ENCODE results near the gene MAGI1. TPM values are rescaled to one million over a fixed set of nuclear protein-coding genes. Genes with fewer than 3 reads are reported as not detected.
"Not testable (repeated sequence)": the region's sequence is repeated elsewhere in the genome, so short reads cannot be mapped to it uniquely, and the experiment has no call there.

Gene MAGI1
- total RNA-seq, 4 donors from 2014 or later = 7.6 to 42.9 (median 37.0) TPM

DNA sequence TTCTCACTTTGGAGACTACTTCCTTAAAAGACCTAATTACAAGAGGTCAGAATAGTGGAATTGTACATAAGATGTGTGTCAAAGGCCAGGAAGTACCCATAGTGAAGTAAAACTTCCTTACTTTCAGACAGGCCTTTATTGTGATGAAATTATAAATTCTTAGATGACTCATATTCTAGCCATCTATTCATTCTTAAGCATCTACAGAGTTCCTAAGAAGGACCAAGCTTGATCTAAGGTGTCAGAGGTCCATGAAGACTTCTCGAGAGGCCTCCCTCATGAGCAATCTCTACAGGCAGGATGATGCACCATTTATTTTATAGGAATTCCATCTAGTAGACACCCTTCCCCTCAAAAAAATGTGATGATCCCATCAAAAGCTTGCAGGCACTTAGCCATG, 493.3 kb downstream of the MAGI1 start:
- no peaks in the 10 kb centered on the region for H3K27me3 ChIP-seq
- H3K27ac ChIP-seq = no peak overlapping the region
- TF ChIP-seq, protein P1, sequence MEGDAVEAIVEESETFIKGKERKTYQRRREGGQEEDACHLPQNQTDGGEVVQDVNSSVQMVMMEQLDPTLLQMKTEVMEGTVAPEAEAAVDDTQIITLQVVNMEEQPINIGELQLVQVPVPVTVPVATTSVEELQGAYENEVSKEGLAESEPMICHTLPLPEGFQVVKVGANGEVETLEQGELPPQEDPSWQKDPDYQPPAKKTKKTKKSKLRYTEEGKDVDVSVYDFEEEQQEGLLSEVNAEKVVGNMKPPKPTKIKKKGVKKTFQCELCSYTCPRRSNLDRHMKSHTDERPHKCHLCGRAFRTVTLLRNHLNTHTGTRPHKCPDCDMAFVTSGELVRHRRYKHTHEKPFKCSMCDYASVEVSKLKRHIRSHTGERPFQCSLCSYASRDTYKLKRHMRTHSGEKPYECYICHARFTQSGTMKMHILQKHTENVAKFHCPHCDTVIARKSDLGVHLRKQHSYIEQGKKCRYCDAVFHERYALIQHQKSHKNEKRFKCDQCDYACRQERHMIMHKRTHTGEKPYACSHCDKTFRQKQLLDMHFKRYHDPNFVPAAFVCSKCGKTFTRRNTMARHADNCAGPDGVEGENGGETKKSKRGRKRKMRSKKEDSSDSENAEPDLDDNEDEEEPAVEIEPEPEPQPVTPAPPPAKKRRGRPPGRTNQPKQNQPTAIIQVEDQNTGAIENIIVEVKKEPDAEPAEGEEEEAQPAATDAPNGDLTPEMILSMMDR (IDR thresholded peaks at IDR 0.05) = no peak
- TF ChIP-seq POLR2A (IDR thresholded peaks at IDR 0.05) = no peak
- DNase-seq = no peak
- H3K4me3 ChIP-seq = no peak overlapping the region
- no peaks in the 10 kb centered on the region for H3K4me1 ChIP-seq
- H3K9me3 ChIP-seq = no peaks in the 10 kb centered on the region
- intact Hi-C loops (cut with DNase I; ENCODE audit: low total_unique reads) = no loop called here
- H3K36me3 ChIP-seq = no peaks in the 10 kb centered on the region

GRCh38 chr3:65543391-65543790, 495.3 kb downstream of the MAGI1 start:
- intact Hi-C loops (cut with DNase I; ENCODE audit: low total_unique reads); H3K9me3 ChIP-seq; DNase-seq: not testable (repeated sequence)

DNA sequence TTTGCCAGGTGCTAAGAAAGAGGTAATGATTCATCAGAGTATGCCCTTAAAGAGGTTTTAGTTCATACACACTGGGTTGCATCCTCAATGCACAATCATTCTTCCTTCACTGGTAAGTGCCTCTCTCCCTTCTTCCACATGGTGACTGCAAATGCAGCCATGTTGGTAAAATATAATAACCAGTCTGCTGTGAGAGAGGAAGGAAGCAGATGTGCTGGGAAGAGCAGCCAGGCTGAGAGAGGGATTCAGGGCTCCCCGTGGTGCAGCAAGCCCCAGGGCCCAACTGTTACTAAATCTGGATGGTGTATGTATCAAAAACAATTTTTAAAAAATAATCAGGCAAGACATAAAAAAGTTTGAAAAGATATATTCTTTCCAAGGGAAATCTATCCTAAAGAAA, 498.1 kb downstream of the MAGI1 start:
- H3K27me3 ChIP-seq = no peaks in the 10 kb centered on the region
- H3K27ac ChIP-seq = no peak overlapping the region
- intact Hi-C loops (cut with DNase I; ENCODE audit: low total_unique reads) = no loop called here
- no peaks in the 10 kb centered on the region for H3K9me3 ChIP-seq
- no peak overlapping the region for H3K4me3 ChIP-seq
- no peaks in the 10 kb centered on the region for H3K36me3 ChIP-seq
- no peaks in the 10 kb centered on the region for H3K4me1 ChIP-seq
- TF ChIP-seq, protein P1 (IDR thresholded peaks at IDR 0.05) = no peak
- TF ChIP-seq POLR2A (IDR thresholded peaks at IDR 0.05) = no peak
- DNase-seq = no peak

More at GRCh38 chr3:65543391-65543790, 495.3 kb downstream of the MAGI1 start:
- not testable (repeated sequence) for H3K27ac ChIP-seq, H3K4me3 ChIP-seq, H3K36me3 ChIP-seq, H3K27me3 ChIP-seq, H3K4me1 ChIP-seq

- Histone ChIP-seq H3K9me3 (no peaks in the 10 kb centered on the region), H3K27ac (no peak overlapping the region), H3K27me3 (no peaks in the 10 kb centered on the region), H3K4me1 (no peaks in the 10 kb centered on the region), H3K4me3 (no peak overlapping the region), H3K36me3 (no peaks in the 10 kb centered on the region)
- no peak for DNase-seq
- intact Hi-C loops (cut with DNase I; ENCODE audit: low total_unique reads) = no loop called here
- no peak for TF ChIP-seq POLR2A (IDR thresholded peaks at IDR 0.05)
- TF ChIP-seq, protein P1 (IDR thresholded peaks at IDR 0.05) = no peak
These were observed 499.1 kb downstream of the MAGI1 start for GRCh38 chr3:65539616-65540015.

- no peaks in the 10 kb centered on the region for H3K9me3 ChIP-seq
- no peak for DNase-seq
- TF ChIP-seq, protein P1 (IDR thresholded peaks at IDR 0.05) = no peak
- TF ChIP-seq POLR2A (IDR thresholded peaks at IDR 0.05) = no peak
- no peak overlapping the region for H3K27ac ChIP-seq
- intact Hi-C loops (cut with DNase I; ENCODE audit: low total_unique reads) = no loop called here
- H3K4me1 ChIP-seq = no peaks in the 10 kb centered on the region
- H3K27me3 ChIP-seq = no peaks in the 10 kb centered on the region
- no peaks in the 10 kb centered on the region for H3K36me3 ChIP-seq
- H3K4me3 ChIP-seq = no peak overlapping the region
These were observed 500.6 kb downstream of the MAGI1 start for GRCh38 chr3:65538101-65538500.

DNA sequence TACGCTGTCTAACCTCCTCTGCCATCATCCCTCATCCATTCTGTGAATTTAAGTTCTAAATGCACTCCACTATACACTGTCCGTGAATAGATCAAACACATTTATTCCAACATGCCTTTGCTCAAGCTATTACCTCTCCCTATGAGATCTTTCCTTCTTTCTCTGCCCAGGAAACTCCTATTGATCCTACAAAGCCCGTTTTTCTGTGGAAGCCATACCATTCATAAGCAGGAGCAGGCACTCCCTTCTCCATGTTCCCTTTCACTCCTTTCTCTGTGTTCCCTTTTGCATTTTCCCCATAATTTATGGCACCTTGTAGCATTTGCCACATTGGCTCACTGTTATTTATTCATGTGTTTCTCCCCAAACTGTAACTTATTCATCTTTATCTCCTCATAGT, 501.6 kb downstream of the MAGI1 start:
- TF ChIP-seq, protein P1 (IDR thresholded peaks at IDR 0.05) = no peak
- no peak for TF ChIP-seq POLR2A (IDR thresholded peaks at IDR 0.05)
- H3K27me3 ChIP-seq = no peaks in the 10 kb centered on the region
- no peak overlapping the region for H3K4me3 ChIP-seq
- H3K9me3 ChIP-seq = no peaks in the 10 kb centered on the region
- DNase-seq = no peak
- H3K27ac ChIP-seq = no peak overlapping the region
- no peaks in the 10 kb centered on the region for H3K4me1 ChIP-seq
- no peaks in the 10 kb centered on the region for H3K36me3 ChIP-seq
- intact Hi-C loops (cut with DNase I; ENCODE audit: low total_unique reads) = no loop called here

All from uterus (tissue), 4 donors.